ENCODE results near the gene LMAN2.

LMAN2 gene

DNA sequence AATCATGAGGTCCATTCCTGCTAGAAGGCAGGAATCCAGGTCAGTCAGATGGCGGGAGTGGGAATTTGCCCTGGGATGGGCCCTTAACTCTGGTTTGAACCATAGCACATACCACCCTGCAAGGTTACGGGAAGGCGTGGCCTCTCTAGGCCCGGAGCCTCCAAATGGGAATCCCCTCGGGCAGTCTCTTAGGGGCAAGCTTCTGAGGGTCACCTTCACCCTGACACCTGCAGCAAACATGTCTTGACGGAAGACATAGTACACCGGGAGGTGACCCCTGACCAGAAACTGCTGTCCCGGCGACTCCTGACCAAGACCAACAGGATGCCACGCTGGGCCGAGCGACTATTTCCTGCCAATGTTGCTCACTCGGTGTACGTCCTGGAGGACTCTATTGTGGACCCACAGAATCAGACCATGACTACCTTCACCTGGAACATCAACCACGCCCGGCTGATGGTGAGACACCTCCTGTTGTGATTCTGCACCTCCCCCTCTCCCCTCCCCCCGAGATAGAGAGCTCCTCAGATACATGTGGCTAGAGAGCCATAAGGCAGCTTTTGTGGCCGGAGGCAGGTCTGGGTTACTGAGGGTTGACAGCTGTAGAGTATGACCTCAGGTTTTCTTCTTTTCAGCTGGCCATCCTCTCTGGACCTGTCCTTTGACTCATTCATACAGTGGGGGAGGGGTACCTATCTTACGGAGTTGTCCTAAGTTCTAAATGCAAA lies 46.9 kb downstream of the LMAN2 start:
- H3K4me3 ChIP-seq (ENCODE audit: low read depth, low read length): peak overlapping the region; percentile 77
- H3K36me3 ChIP-seq (ENCODE audit: control insufficient read depth, insufficient read depth, low read length): no peaks in the 10 kb centered on the region
- H3K79me2 ChIP-seq: peaks cover 7% of the 10 kb centered on the region
- H3K27me3 ChIP-seq (ENCODE audit: control insufficient read depth, insufficient read depth, low read length): no peaks in the 10 kb centered on the region
- H2AFZ ChIP-seq: peak overlapping the region; percentile 99
- TF ChIP-seq, protein P1, sequence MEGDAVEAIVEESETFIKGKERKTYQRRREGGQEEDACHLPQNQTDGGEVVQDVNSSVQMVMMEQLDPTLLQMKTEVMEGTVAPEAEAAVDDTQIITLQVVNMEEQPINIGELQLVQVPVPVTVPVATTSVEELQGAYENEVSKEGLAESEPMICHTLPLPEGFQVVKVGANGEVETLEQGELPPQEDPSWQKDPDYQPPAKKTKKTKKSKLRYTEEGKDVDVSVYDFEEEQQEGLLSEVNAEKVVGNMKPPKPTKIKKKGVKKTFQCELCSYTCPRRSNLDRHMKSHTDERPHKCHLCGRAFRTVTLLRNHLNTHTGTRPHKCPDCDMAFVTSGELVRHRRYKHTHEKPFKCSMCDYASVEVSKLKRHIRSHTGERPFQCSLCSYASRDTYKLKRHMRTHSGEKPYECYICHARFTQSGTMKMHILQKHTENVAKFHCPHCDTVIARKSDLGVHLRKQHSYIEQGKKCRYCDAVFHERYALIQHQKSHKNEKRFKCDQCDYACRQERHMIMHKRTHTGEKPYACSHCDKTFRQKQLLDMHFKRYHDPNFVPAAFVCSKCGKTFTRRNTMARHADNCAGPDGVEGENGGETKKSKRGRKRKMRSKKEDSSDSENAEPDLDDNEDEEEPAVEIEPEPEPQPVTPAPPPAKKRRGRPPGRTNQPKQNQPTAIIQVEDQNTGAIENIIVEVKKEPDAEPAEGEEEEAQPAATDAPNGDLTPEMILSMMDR (IDR thresholded peaks at IDR 0.05): no peak
- peaks cover 30% of the 10 kb centered on the region for H3K4me1 ChIP-seq
- no peak overlapping the region for H3K9ac ChIP-seq
- H3K9me3 ChIP-seq (ENCODE audit: control insufficient read depth, low read length): no peaks in the 10 kb centered on the region
- H3K4me2 ChIP-seq (ENCODE audit: low read length): peak overlapping the region; percentile 89
- H3K27ac ChIP-seq: no peak overlapping the region

DNA sequence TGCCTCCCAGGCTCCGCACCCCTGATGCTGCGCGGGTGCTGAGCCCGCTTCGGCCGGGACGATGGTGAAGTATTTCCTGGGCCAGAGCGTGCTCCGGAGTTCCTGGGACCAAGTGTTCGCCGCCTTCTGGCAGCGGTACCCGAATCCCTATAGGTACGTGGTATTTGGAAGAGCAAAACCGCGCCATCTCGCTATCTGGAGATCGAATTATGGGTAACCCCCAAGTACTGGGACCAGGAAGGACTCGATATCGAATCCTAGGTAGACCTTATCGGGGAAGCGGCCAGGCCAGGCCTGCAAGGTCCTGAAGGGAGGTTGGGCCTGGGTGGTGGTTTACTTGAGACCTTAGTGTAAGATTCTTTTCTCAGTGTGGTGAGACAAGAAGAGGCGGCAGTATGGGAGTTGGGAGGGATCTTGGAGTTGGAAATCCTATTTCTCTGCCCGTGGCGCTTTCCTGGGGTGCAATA lies 47.5 kb downstream of the LMAN2 start:
- H3K79me2 ChIP-seq: peaks cover 7% of the 10 kb centered on the region
- H3K4me1 ChIP-seq: peaks cover 30% of the 10 kb centered on the region
- H2AFZ ChIP-seq: peak overlapping the region; percentile 99
- no peaks in the 10 kb centered on the region for H3K27me3 ChIP-seq (ENCODE audit: control insufficient read depth, insufficient read depth, low read length)
- no peaks in the 10 kb centered on the region for H3K9me3 ChIP-seq (ENCODE audit: control insufficient read depth, low read length)
- no peaks in the 10 kb centered on the region for H3K36me3 ChIP-seq (ENCODE audit: control insufficient read depth, insufficient read depth, low read length)
- H3K4me3 ChIP-seq (ENCODE audit: low read depth, low read length): peak overlapping the region; percentile 77
- H3K9ac ChIP-seq: no peak overlapping the region
- H3K4me2 ChIP-seq (ENCODE audit: low read length): peak overlapping the region; percentile 89
- TF ChIP-seq, protein P1 (IDR thresholded peaks at IDR 0.05): no peak
- H3K27ac ChIP-seq: peak overlapping the region; percentile 46

DNA sequence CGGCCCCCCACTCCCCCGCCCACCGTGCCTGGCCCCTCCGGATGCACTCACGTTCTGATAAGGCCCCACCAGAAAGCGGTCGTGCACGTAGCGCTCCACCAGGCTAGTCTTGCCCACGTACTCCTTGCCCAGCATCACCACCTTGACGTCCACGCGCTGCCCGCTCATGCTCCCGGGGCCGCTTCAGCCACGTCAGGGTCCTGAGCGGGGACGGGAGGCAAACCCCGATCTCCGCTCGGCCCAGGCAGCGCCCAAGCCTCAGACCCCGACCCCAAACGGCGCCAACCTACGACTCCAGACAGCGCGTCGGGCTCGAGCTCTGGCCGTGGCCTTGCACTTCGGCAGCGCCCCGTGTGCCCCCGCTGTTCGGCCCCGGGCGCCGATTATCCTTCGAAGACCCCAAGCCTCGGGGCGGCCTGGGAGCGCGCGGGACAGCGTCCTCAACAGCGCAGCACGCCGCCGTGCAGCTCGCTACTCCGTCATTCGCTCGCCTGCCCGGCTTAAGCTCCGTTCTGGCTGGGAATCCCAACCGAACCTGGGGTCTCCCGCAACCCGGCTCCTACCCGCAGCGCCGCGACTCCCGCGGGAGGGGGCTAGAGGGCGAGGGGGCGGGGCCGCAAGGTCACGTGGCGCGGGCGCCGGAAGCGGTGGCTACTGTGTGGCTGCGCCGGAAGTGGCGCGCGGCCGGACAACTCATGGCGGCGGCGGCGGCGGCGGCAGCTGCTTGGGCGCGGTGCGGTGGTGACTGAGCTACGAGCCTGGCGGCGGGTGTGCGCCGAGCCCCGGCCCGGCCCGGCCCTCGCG lies 48.1 kb downstream of the LMAN2 start, which contains the start of the genes PRELID1 and RAB24:
TSS of gene PRELID1 (plus strand) at position 679 of the 804 bp plus-strand sequence. CDS start 187 bp downstream, outside the sequence.
TSS of gene RAB24 (minus strand) at position 599 of the 804 bp plus-strand sequence. CDS start at position 168, 431 bp downstream.
- Histone ChIP-seq H3K4me1 (peaks cover 30% of the 10 kb centered on the region), H3K4me3 (ENCODE audit: low read depth, low read length) (peak within 1 kb of the TSS; percentile 77), H3K4me2 (ENCODE audit: low read length) (peak within 1 kb of the TSS; percentile 89), H3K27me3 (ENCODE audit: control insufficient read depth, insufficient read depth, low read length) (no peaks in the 10 kb centered on the region), H3K27ac (peak within 1 kb of the TSS; percentile 64), H3K9ac (peak within 1 kb of the TSS; percentile 85), H3K79me2 (peaks cover 7% of the 10 kb centered on the region), H3K9me3 (ENCODE audit: control insufficient read depth, low read length) (no peaks in the 10 kb centered on the region), H2AFZ (peak within 1 kb of the TSS; percentile 99), H3K36me3 (ENCODE audit: control insufficient read depth, insufficient read depth, low read length) (no peaks in the 10 kb centered on the region)
- TF ChIP-seq, protein P1 (IDR thresholded peaks at IDR 0.05): peak; percentile 50

DNA sequence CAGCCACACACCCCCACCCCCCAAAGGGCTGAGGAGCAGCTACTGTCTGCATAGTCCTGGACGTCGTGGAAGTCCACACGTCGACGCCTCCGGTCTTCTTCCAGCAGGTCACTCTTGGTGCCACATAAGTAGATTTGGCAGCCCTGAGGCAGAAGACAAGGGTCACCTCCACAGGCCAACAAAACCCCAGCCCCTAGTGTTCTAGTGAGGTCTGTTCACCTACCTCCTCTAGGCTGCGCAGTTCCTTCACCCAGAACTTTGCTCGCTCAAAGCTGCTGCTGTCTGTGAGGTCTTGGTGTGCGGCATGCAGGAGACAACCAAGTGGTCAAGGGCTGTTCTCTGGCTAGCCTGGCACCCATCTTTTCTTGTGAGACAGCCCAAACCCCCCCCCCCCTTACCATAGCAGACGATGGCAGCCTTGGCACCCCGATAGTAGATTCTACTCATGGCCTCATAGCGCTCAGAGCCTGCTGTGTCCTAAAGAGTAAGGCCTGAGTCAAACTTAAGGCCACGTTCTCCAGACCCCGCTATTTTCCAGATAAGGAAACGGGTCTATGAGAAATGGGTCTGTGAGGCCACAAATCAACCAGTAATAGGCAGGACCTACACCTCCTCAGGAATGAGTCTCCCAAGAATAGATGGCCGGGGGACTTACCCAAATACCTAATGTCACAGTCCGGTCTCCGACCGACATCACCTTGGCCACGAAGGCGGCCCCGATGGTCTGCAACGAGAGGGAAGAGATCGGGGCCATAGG lies 48.9 kb downstream of the LMAN2 start:
- H3K9ac ChIP-seq: no peak overlapping the region
- H3K4me2 ChIP-seq (ENCODE audit: low read length): peak overlapping the region; percentile 89
- H3K79me2 ChIP-seq: peaks cover 7% of the 10 kb centered on the region
- no peaks in the 10 kb centered on the region for H3K9me3 ChIP-seq (ENCODE audit: control insufficient read depth, low read length)
- H3K36me3 ChIP-seq (ENCODE audit: control insufficient read depth, insufficient read depth, low read length): no peaks in the 10 kb centered on the region
- peaks cover 30% of the 10 kb centered on the region for H3K4me1 ChIP-seq
- TF ChIP-seq, protein P1 (IDR thresholded peaks at IDR 0.05): no peak
- H3K27me3 ChIP-seq (ENCODE audit: control insufficient read depth, insufficient read depth, low read length): no peaks in the 10 kb centered on the region
- peak overlapping the region; percentile 77 for H3K4me3 ChIP-seq (ENCODE audit: low read depth, low read length)
- peak overlapping the region; percentile 64 for H3K27ac ChIP-seq
- peak overlapping the region; percentile 99 for H2AFZ ChIP-seq

All from parathyroid adenoma (tissue), 2 donors.